GM10266 (cell line): ENCODE data around the gene NRG3.

Source experiments
- DNase-seq: peaks from one replicate; pipeline ENCODE4 v3.0.0; 2012; ENCODE audit errors: extremely low spot score
- TF ChIP-seq, protein P1 (sequence below): IDR thresholded peaks from 2 replicates; pipeline ENCODE4 v1.5.1; 2012; ENCODE audit warnings: mild to moderate bottlenecking, low read depth; ENCODE audit not compliant: control insufficient read depth, insufficient read depth; ENCODE audit errors: missing control alignments

The NRG3 gene

DNA sequence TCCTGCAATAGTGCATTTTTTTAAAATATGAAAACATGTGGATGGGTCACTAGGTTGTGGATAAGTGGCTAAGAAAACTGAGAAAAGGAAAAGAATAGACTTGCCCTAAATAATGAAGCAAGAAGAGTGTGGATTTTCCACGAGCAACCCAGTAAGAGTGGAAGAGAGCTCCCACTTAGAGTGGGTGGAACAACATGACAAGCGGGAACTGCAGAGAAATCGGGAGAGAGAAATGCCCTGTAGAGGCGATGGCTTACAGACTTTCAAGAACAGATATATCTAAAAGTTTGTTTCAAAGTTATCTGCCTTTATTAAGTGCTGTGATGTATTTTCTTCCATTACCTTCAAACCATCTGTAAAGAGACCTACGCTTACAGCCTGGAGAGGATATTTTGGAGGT, 26.1 kb upstream of the NRG3 start:
- TF ChIP-seq, protein P1, sequence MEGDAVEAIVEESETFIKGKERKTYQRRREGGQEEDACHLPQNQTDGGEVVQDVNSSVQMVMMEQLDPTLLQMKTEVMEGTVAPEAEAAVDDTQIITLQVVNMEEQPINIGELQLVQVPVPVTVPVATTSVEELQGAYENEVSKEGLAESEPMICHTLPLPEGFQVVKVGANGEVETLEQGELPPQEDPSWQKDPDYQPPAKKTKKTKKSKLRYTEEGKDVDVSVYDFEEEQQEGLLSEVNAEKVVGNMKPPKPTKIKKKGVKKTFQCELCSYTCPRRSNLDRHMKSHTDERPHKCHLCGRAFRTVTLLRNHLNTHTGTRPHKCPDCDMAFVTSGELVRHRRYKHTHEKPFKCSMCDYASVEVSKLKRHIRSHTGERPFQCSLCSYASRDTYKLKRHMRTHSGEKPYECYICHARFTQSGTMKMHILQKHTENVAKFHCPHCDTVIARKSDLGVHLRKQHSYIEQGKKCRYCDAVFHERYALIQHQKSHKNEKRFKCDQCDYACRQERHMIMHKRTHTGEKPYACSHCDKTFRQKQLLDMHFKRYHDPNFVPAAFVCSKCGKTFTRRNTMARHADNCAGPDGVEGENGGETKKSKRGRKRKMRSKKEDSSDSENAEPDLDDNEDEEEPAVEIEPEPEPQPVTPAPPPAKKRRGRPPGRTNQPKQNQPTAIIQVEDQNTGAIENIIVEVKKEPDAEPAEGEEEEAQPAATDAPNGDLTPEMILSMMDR: no peak
- no peak for DNase-seq

DNA sequence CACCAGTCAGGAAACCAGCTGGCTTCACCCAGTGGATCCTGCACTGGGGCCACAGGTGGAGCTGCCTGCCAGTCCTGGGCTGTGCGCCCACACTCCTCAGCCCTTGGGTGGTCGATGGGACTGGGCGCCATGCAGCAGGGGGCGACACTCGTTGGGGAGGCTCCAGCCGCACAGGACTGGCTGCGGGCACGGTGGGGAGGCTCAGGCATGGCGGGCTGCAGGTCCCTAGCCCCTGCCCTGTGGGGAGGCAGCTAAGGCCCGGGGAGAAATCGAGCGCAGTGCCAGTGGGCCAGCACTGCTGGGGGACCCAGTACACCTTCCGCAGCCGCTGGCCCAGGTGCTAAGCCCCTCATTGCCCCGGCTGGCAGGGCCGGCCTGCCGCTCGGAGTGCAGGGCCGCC, 12.4 kb upstream of the NRG3 start:
- TF ChIP-seq, protein P1: no peak
- no peak for DNase-seq

DNA sequence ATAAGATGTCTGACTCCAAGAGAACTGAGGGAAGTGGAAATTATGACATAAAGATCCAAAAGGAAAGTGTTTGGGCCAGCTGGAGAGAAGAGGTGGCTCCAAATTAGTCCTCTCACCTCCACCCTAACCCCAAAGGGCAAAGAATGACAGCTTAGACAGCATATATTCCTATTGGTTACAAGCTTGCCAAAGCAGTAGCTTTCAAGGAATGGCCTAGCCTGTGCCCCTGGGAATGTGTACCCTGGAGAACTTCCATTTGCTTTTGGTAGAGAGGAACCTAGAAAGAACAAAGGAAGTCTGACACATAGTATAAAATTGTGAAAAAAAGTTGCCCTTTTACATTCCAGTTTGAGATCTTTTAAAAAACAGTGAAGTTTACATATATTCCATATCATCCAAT, 11.2 kb upstream of the NRG3 start:
- no peak for DNase-seq
- TF ChIP-seq, protein P1: no peak

DNA sequence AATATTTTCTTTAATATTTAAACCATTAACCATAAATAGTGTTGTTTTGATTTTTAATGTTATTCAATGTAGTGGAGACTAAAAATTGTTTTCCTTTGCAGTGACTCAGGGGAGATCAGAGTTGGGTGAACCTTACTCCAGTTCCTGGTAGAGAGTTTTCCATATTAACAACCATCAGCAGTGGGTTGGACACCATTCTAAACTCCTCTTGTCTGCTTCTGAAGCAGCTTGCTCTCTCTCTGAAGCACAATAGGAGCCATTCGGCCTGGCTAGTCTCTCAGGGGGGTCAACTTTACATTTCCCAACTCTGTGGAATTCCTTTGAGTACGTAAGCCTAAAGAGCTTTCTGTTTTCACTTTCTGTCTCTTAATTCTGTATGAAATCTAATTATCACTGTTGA, 9.4 kb upstream of the NRG3 start:
- TF ChIP-seq, protein P1: no peak
- DNase-seq: no peak

DNA sequence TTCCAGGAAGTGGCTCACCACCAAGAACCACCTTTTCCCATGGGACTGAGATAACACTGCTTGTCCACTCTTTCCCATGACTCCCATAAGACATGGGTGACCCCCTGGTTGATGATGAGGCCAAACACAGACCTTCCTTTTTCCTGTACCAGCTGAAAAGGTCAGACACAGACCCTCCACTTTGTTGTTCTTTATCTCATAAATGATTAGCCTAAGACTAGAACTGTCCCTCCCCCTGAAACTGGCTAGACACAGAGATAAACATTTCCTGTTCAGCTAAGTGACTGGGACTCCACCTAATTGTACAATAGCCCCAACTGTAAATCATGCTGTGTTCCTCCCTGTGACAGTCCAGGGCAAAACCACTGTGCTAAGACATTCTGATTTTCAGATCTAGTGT, 8.2 kb upstream of the NRG3 start:
- TF ChIP-seq, protein P1: no peak
- DNase-seq: no peak

DNA sequence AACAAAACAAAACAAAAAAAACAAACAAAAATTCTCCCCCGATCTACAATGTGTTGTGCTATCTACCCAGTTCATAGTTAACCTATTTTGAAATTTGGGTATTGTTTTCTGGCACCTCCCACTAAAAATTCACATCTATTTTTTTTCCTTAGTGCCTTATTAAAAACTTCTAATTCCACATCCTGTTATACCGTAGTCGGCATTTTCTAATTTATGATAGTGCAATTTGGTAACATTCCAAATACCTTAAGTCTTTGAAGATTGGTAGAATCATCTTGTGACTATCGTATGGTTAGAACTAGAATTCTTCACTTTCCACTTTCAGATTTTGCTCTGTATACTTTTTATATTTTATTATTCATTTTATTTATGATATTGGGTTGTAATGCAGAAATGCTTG, 4.5 kb upstream of the NRG3 start:
- TF ChIP-seq, protein P1: no peak
- DNase-seq: no peak

DNA sequence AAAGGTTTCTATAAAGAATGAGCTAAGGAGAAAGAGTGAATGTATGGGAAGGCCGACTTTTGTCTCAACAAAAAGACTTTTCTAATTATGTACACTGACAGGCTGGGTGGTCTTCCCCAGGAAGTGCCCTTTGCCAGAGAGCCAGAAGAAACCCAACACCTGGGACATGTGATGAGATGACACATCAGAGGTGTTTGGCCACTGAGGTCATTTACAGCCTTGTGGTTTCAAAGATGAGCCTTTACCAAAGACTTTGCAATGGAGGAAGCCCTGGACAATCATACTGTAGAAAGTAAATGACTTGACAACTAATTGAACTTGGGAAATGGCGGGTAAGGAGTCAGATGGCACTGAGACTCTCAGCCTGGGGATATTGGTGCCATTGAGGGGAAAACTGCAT, 3.4 kb upstream of the NRG3 start:
- no peak for DNase-seq
- TF ChIP-seq, protein P1: no peak
